Coronary artery (tissue), 2 donors: ENCODE measurements around the gene SELENOH.

ENCODE experiments used
- DNase-seq: peaks from one replicate; pipeline ENCODE4 v3.0.0-alpha.2; 2017; ENCODE audit warnings: low spot score
- H3K27ac ChIP-seq, 2 donors: fragments of 200-600 bp; sonication (generic); one replicate each; pipeline ENCODE4 v1.5.1; 2016 to 2019
- H3K4me3 ChIP-seq: fragments of 200-600 bp; sonication (generic); 2 replicates; pipeline ENCODE4 v1.5.1; 2016; ENCODE audit warnings: mild to moderate bottlenecking, moderate library complexity
- CTCF ChIP-seq: fragments of 200-600 bp; sonication (generic); IDR thresholded peaks from one replicate; pipeline ENCODE4 v1.5.1; 2019; ENCODE audit warnings: antibody characterized with exemption

SELENOH gene

DNA sequence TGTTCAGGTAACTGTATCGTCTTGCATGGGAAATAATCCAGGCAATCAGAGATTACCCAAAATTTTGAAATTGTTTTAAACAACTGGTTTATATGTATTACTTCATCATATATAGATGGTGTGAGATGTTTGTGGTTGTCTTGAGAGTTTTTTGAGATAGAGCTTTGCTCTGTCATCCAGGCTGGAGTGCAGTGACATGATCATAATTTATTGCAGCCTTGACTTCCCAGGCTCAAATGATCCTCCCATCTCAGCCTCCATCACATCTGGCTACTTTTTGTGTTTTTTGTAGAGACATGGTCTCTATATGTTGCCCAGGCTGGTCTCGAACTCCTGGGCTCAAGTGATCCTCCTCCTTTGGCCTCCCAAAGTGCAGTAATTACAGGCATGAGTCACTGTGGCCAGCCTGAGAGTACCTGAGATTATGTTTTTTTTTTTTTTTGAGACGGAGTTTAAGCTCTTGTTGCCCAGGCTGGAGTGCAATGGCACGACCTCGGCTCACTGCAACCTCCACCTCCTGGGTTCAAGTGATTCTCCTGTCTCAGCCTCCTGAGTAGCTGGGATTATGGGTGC, 31.8 kb downstream of the SELENOH start:
- no peak for TF ChIP-seq CTCF
- no peak overlapping the region for H3K27ac ChIP-seq
- H3K4me3 ChIP-seq, result no peak overlapping the region
- no peak for DNase-seq

DNA sequence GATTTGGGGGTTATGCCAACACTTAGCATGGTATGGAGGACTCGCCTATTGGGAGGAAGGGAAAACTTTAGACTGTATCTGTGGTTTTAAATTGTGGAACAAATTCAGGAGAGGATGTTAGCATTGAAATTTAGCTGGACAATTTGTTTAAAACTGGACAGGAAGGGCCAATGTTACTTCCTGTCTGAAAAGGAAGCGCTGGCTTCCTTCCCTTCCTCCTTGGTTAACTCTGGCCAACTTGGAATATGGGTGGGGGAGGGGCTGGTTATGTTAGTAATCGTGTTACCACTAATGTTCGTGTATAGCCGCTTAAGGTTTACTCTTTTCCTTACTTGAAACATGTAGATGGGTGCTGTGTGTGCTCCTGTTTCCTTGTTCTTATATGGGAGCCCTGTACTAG, 34.2 kb downstream of the SELENOH start:
- DNase-seq, result no peak
- no peak for TF ChIP-seq CTCF
- Histone ChIP-seq H3K4me3 (peak overlapping the region; percentile 55), H3K27ac (peak overlapping the region; percentile 24 to 86)

- no peak for TF ChIP-seq CTCF
- peak overlapping the region; percentile 24 to 86 for H3K27ac ChIP-seq
- H3K4me3 ChIP-seq, result peak overlapping the region; percentile 55
- no peak for DNase-seq
These were observed 34.8 kb downstream of the SELENOH start for GRCh38 chr11:57776031-57776521.

DNA sequence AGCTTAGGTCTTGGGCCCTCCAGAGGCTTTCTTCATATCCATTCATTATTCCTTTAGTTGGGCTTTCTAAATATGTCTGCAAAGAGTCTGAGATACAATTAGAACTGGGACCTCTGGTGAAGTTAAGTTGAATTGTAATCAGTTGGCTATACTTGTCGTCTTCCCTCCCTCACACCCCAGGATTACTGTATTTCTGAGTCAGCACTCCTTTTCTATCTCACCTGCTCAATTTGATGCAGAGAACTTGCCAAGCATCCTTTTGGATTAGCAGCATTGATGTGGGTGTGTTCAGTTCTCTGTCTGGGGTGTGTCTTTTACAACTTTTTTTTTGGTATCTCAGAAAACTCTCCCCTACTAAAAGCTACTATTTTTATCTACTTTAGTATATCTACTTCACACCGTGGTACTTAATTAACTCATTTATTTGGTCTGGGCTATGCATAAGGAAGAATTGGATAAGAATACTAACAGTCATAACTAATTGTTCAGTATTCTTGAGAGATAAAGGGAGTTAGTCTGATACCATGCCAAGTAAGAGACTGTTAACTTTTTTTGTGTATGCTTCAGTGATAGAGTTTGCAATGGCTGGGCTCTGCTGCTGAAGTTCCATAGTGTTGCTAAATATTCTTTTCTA, 35.4 kb downstream of the SELENOH start:
- peak overlapping the region; percentile 55 for H3K4me3 ChIP-seq
- no peak for DNase-seq
- no peak for TF ChIP-seq CTCF

GRCh38 chr11:57777969-57778317, 36.7 kb downstream of the SELENOH start:
- TF ChIP-seq CTCF, result no peak
- peak overlapping the region; percentile 54 for H3K4me3 ChIP-seq
- DNase-seq, result no peak

More for the DNA sequence above, 35.4 kb downstream of the SELENOH start:
- peak overlapping the region; percentile 83 to 86 for H3K27ac ChIP-seq

DNA sequence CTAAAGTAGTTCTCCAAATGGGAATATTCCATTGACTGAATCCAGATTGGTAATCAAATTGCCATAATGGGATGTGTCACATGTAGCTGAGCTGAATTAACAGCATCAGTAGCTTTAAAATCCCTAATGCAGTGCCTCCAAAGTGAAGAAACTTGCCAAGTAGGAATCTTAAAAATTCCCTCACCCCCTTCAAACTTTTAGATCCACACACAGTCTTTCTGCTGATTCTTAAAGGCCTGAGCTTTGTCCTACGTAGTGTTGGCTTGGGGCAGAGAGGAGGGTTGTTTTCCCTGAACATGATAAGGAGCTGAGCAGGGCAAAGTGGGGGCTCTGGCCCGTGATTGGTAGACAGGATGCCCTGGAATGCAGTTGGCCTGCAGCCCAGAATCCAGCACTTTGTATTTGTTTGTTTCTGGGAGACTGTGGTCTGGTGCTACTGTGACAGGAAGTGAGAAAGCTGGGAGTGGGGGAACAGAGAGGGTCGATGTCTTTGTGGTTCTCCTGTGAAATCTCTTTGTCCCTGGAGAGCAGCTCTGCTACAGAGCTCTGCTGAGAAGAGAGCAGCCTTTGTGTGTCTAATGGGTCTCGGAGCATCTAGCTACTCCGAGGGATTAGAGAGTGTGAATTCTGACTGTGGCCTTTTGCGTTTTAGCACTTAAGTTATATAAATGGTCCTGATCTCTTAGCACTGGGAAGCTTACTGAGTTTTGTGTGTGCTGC, 37.2 kb downstream of the SELENOH start:
- H3K4me3 ChIP-seq, result peak overlapping the region; percentile 54
- peak overlapping the region; percentile 83 to 86 for H3K27ac ChIP-seq
- peak; percentile 94 for DNase-seq
- no peak for TF ChIP-seq CTCF

More at GRCh38 chr11:57777969-57778317, 36.7 kb downstream of the SELENOH start:
- H3K27ac ChIP-seq, result peak overlapping the region; percentile 83 to 86
